ENCODE results near the gene KCNQ5.

Gene KCNQ5

GRCh38 chr6:72798196-72798595, 176.3 kb downstream of the KCNQ5 start:
- no peak for DNase-seq (ENCODE audit: low read depth)

GRCh38 chr6:72809746-72810379, 188.0 kb downstream of the KCNQ5 start:
- DNase-seq (ENCODE audit: low read depth) = no peak

GRCh38 chr6:72810571-72811280, 188.9 kb downstream of the KCNQ5 start:
- no peak for DNase-seq (ENCODE audit: low read depth)

GRCh38 chr6:72811971-72812421, 190.1 kb downstream of the KCNQ5 start:
- no peak for DNase-seq (ENCODE audit: low read depth)

- DNase-seq (ENCODE audit: low read depth) = no peak
Observed at GRCh38 chr6:72813807-72814596, 192.1 kb downstream of the KCNQ5 start.

- DNase-seq (ENCODE audit: low read depth) = no peak
Observed at GRCh38 chr6:72816022-72816421, 194.2 kb downstream of the KCNQ5 start.

GRCh38 chr6:72817208-72817607, 195.3 kb downstream of the KCNQ5 start:
- DNase-seq (ENCODE audit: low read depth) = no peak

- DNase-seq (ENCODE audit: low read depth) = no peak
Observed at GRCh38 chr6:72819609-72820008, 197.7 kb downstream of the KCNQ5 start.

- DNase-seq (ENCODE audit: low read depth) = no peak
Observed at GRCh38 chr6:72820153-72820552, 198.3 kb downstream of the KCNQ5 start.

GRCh38 chr6:72820906-72821305, 199.0 kb downstream of the KCNQ5 start:
- no peak for DNase-seq (ENCODE audit: low read depth)

- no peak for DNase-seq (ENCODE audit: low read depth)
Observed at GRCh38 chr6:72822023-72822422, 200.2 kb downstream of the KCNQ5 start.

GRCh38 chr6:72822691-72823090, 200.8 kb downstream of the KCNQ5 start:
- DNase-seq (ENCODE audit: low read depth) = no peak

GRCh38 chr6:72824833-72825232, 203.0 kb downstream of the KCNQ5 start:
- DNase-seq (ENCODE audit: low read depth) = no peak

- no peak for DNase-seq (ENCODE audit: low read depth)
Observed at GRCh38 chr6:72825315-72825911, 203.5 kb downstream of the KCNQ5 start.

- no peak for DNase-seq (ENCODE audit: low read depth)
Observed at GRCh38 chr6:72826037-72826436, 204.2 kb downstream of the KCNQ5 start.

- no peak for DNase-seq (ENCODE audit: low read depth)
Observed at GRCh38 chr6:72826744-72827438, 205.0 kb downstream of the KCNQ5 start.

- DNase-seq (ENCODE audit: low read depth) = no peak
Observed at GRCh38 chr6:72828904-72829303, 207.0 kb downstream of the KCNQ5 start.

- DNase-seq (ENCODE audit: low read depth) = no peak
Observed at GRCh38 chr6:72832271-72832670, 210.4 kb downstream of the KCNQ5 start.

- no peak for DNase-seq (ENCODE audit: low read depth)
Observed at GRCh38 chr6:72835749-72836148, 213.9 kb downstream of the KCNQ5 start.

- DNase-seq (ENCODE audit: low read depth) = no peak
Observed at GRCh38 chr6:72836971-72837370, 215.1 kb downstream of the KCNQ5 start.

GRCh38 chr6:72841195-72841594, 219.3 kb downstream of the KCNQ5 start:
- no peak for DNase-seq (ENCODE audit: low read depth)

GRCh38 chr6:72842140-72842539, 220.3 kb downstream of the KCNQ5 start:
- no peak for DNase-seq (ENCODE audit: low read depth)
